HG03280 (cell line): ENCODE results near the gene ATXN7L2.
"Not testable (repeated sequence)": the region's sequence is repeated elsewhere in the genome, so short reads cannot be mapped to it uniquely, and the experiment has no call there.

Source experiments
- ATAC-seq: cut with Tn5 transposase; IDR thresholded peaks from one replicate; pipeline ENCODE4 v1.9.1; 2021; ENCODE audit warnings: mild to moderate bottlenecking, moderate library complexity; ENCODE audit not compliant: unreplicated experiment

ATXN7L2 gene, protein sequence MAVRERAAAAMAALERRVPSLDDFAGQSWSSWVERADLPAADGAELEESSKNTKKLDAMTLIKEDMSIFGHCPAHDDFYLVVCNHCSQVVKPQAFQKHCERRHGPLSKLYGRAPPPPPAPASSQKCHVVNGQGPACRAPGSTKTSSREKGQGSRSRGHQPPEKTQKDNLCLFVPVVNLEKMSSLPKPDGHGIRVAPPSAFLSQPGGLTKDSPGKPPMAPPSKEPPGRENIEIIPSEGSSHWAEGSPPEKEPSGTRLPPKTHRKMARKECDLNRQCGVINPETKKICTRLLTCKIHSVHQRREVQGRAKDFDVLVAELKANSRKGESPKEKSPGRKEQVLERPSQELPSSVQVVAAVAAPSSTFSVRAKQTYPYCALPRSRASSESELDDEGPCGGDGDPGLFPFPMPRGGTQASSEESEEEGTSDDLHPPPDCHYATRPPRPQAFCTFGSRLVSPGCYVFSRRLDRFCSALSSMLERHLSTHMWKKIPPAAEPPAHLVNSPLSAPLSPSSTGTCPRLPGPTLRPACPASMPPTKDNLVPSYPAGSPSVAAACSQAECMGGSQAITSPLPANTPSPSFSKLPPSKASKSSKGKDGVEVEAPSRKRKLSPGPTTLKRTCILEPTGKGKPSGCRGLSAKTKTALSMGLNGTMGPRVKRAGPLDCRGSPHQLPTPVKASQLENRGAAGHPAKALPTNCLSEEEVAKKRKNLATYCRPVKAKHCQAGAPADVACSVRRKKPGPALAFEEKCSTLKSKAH

DNA sequence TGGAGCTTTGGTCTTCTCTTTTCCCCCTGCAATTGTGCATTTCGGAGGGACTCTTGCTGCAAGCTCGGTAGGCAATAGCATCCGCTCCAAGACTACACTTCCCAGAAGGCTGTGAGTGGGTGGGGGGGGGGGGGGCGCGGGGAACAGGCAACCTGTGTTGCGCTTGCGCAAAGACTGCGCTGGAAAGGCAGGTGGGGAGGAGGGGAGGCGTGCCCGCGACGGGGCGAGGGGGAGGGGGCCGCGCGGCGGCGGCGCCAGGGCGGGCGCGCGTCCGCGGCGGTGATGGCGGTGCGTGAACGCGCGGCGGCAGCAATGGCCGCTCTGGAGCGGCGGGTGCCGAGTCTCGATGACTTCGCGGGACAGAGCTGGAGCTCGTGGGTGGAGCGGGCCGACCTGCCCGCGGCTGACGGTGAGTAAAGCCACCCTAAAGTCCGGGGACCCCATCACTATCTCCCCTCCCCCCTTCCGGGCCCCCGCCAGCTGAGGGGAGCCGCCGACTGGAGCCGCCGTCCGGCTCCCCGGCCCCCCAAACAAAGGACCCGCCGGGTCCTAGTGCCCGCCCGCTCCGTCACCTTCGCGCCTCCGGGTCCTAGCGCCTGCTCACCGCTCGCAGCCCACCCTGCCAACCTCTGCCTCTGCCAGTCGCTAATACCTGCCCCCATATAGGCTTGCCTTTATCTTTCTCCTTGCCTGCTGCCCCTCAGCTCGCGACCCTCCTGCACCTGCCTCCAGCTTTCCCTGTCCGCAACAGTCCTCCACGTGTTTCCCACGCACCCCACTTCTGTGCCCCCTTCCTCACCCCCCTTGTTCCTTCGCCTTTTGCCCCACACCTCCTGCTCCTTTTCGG is at the start of gene ATXN7L2:
TSS of gene ATXN7L2 (plus strand) at position 234 of the 847 bp plus-strand sequence. CDS start at position 283, 49 bp downstream.
- peak; percentile 82 for ATAC-seq

DNA sequence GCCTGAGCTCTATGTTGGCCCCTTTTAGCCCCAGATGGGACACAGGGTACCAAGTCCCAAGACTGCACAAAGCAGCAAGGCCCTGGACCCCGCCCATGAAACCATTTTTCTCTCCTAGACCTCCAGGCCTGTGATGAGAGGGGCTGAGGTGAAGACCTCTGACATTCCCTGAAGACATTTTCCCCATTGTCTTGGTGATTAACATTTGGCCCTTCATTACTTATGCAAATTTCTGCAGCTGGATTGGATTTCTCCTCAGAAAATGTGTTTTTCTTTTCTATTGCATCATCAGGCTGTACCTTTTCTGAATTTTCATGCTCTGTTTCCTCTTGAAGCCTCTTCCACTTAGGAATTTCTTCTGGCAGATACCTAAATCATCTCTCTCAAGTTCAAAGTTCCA is 49.2 kb upstream of the ATXN7L2 start:
- ATAC-seq = no peak

DNA sequence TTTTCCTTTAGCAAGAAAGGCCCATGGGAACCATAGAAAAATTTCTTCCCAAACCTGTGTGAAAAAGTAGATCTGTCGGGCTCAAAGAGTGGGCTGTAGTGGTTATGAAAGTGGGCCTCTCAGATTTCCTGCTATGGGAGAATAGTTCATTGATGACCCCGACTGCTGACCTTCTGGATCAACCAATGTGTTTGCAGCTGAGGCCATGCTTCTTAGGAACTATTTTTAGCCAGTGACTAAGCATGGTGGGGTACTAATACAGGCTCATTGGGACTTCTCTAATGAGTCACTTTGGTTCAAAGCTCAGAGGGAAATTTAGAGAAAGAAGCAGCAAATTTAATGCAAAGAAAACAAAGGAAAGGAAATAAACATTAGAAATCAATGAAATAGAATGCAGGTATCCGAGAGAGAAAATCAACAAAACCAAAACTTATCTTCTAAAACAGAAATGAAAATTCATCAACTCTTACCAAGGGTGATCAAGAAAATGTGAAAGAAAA is 44.9 kb upstream of the ATXN7L2 start:
- no peak for ATAC-seq

DNA sequence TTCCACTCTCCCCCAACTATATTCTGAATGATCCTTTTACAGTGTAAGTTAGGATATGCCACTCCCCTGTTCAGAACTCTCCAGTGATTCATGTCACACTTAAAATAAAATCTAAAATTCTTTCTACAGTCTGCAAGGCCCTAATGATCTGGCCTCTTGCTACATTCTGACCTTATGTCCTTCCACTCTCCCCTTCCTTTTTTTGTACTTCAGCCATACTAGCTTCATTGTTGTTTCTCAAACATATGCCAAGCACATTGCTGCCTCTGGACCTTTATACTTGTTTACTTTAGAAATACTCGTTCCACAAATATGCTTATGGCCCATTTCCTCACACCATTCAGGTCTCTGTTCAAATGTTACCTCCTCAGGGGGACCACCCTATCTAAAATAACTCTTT is 42.6 kb upstream of the ATXN7L2 start:
- no peak for ATAC-seq

DNA sequence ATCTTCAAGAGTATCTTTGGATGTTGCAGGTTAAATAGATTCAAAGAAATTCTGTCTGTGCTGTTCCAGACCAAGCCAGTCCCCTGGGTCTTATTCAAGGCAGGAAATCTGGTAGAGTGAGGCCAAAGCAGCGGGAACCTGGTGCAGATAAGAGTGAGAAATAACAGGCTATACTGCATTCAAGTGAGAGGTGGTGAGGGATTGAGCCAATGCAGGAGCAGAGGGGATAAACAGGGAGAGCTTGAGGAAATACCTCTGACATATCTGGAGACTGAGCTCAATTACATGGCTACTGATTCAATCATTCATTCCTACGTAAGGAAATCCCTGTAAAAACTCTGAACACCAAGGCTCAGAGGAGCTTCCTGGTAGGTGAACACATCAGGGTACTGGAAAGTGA is 40.2 kb upstream of the ATXN7L2 start:
- no peak for ATAC-seq

DNA sequence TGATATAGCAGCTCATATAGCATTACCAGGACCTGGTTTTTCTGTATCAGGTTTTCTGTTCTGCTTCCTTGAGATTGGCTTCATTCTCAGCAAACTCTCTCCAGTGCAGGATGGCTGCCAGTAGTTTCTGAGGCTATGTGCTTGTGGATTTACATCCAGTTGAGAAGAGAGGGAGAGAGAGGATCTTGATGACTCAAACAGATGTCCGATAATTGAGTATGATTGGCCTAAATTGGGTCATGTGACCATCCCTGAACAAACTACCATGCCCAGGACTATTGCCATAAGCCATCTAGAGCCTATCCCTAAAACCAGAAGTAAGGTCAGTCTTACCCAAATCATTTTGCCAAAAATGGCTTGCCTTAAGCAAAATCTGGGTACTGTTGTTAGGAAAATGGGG is 39.4 kb upstream of the ATXN7L2 start:
- no peak for ATAC-seq

DNA sequence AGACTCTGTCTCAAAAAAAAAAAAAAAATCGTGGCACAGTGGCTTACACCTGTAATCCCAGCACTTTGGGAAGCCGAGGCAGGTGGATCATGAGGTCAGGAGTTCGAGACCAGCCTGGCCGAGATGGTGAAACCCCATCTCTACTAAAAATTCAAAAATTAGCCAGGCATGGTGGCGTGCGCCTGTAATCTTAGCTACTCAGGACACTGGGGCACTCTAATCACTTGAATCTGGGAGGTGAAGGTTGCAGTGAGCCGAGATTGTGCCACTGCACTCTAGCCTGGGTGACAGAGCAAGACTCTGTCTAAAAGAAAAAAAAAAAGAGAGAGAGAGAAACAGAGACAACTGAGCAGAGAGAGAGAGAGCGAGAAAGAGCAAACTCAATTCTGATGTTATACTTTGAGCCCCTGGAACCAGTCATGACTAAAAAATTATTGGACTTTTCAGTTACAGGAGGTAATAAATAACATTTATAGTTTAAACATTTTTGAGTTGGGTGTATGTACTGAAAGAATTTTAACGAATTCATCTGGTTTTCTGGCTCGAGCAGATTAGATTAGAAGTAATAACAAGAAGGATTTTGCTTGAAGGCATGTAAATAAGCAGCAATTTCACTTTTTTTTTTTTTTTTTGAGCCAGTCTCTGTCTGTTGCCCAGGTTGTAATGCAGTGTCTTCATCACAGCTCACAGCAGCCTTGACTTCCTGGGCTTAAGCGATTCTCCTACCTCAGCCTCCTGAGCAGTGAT is 37.6 kb upstream of the ATXN7L2 start:
- ATAC-seq = not testable (repeated sequence)

DNA sequence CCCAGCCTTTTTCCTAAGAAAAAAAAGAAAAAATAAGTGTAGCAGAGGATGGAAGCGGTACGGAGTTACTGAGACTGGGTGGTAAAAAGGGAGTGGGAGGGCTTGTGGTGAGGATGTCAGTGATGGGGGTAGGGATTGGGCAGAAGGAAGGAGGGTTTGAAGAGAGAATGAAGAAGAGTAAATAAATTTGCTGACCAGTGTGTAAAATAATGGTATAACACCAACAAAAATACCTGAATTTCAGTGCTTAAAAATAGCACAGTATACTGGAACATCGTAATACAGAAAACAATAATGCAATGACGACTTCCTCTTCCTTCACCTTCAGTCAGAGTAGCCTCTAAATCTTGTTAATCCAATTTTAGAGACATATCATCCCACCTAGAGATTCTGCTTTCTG is 36.2 kb upstream of the ATXN7L2 start:
- ATAC-seq = no peak

DNA sequence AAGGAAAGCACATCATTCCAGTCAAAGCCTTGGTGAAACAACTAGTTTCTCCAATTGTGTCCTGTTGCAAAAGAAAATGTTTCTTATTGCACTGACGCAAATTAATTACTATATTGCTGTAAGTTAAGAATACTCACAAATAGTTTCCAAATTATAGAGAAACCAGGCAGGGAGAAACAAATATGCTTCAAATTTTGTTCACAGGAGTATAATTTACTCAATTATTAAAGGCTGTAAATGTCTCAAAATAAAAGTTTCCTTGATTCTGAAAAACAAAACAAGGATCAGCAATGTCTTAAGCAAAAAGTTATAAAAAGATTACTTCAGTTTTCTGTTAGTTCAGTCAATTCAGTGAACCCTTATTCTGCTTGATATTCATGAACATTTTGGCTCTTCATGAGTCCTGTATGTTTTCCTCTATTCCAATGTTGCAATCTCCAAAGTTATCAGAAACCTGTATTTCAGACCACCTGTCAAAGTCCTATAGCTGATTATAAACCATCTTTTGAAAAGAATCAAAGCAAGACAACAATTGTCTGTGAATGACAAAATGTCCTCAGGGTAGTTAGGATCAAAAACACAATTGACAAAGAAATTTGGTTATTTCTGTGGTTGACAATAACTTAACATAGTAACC is 29.1 kb upstream of the ATXN7L2 start:
- ATAC-seq = no peak

DNA sequence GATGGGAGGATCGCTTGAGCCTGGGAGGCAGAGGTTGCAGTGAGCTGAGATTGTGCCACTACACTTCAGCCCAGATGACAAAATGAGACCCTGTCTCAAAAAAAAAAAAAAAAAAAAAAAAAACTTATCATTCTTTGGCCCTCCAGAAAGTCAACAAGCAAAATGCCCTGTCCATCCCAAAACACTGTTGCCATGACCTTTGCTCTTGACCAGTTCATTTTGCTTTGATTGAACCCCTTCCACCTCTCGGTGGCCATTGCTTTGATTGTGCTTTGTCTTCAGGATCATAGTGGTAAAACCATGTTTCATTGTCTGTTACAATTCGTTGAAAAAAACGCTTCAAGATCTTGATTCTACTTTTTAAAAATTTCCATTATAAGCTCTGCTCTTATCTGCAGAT is 25.9 kb upstream of the ATXN7L2 start:
- ATAC-seq = no peak

DNA sequence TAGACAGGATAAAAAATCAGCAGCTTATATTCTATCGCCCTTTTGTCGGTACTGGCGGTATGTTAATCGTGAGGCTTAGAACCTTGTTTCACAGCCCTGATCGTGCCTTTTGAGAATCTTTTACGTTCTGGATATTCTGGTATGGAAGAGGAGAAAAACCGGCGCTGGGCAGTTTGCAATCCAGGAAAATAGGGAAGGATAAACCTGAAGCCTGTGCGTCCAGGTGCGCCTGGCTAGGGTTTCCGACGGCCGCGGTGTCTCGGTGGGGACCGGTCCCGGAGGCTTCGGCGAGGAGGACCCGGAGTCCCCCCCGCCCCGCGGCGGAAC is 17.6 kb upstream of the ATXN7L2 start:
- ATAC-seq = no peak

DNA sequence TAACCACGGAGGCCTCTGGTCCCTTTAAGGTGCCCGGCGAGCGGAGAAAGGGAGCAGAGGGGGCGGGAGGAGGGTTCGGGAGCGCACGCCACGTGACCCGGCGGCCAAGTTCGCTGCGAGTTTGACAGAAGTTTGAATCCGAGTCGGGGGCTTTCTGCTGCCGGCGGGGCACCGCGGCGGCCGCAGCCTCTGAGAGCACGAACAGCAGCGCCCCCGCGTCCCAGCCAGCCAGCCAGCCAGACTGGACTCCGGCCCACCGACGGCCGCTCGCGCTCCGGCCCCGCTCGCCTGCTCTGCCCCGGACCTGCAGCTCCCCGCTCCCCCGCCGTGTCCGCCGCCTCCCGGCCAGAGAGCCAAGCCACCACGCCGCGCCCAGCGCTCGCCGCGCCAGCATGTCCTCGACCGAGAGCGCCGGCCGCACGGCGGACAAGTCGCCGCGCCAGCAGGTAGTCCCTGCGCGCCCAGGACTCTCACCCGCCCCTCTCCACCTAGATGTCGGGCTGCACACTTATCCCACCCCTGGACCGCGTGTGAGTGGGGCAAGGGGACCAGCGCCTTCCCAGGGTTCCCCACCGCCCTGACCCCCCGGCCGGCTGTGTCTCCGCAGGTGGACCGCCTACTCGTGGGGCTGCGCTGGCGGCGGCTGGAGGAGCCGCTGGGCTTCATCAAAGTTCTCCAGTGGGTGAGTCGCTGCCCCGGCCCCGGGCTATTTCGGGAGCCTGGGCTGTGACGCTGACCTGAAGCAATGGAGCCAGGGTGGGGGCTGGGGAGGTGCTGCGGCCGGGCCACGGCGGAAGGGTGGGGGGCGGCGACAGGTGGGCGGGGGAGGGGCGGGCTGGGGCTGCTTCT is 17.0 kb upstream of the ATXN7L2 start, which contains the start of gene SYPL2:
TSS of gene SYPL2 (plus strand) at position 95 of the 849 bp plus-strand sequence. CDS start at position 393, 298 bp downstream.
- no peak for ATAC-seq

DNA sequence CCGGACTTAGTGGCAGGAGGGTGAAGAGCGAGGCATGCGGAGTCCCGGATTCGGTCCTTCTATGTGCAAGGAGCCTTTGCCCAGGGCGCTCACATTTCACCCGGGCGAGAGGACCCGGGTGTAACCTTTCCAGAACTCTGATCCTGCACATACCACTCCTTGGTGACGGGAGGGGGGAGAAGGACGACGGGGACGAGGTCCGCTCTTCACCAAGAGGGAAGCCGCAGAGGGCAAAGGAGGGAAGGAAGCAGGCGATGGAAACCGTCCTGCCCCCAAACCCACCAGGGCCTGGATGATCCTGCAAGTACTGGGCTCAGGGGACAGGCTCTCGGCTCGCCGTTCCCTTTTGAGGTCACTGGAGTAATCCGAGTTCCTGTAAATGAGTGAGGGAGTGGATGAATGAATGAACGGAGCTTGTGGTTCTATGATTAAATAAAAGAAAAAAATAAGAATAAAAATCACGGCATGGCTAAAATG is 16.4 kb upstream of the ATXN7L2 start:
- no peak for ATAC-seq

DNA sequence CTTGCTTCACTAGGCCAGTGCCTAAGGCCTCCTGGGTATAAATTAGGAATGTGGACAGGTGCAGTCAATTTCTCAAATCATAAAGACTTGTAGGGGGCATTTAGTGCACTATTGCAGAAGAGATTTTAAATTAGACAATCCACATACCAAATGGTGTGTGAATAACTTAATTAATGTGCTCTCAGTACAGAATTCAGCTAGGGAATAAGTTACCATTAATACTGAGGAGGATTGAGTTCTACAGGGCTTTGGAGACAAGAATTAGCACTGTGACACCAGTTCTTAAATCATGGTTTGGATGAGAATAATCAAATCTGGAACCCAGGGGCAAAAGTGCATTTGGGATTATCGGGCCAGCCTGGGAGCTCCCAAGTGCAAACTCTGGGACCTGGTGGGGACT is 15.6 kb upstream of the ATXN7L2 start:
- no peak for ATAC-seq

DNA sequence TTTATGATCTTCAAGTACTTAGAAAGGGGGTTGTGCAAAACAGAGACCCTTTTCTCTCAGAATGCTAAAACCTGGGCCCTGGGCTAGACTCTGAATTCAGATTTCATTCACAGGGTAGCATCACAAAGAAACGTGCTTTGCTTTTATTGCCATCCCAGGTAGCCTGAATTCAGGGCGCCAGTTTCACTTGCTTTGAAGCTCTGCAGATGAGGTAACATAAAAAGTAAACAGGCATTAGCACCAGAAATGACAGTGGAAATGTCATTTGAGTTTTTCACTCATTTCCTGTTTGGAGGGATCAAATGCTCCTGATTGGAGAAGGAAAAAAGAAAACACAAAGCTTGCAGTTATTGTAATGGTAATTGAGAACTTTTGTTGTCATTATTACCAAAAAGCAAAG is 14.8 kb upstream of the ATXN7L2 start:
- no peak for ATAC-seq

DNA sequence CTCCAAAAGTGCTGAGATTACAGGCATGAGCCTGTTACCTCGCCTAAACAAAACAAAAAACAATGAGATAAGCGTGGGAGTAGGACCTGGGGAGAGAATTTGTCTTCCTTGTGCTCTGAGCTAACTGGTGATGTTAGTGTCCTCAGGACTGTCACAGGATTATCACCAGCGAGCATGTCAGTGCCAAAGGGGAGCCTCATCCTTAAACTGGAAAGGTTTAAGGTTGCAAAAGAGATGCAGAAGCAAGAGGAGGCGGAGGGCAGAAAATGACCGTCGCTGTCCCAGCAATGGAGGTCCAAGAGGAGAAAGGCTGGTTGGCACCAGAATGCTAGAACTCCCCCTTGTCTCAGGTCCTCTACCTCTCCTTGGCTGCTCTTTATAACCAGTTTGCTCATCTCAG is 13.5 kb upstream of the ATXN7L2 start:
- ATAC-seq = no peak

DNA sequence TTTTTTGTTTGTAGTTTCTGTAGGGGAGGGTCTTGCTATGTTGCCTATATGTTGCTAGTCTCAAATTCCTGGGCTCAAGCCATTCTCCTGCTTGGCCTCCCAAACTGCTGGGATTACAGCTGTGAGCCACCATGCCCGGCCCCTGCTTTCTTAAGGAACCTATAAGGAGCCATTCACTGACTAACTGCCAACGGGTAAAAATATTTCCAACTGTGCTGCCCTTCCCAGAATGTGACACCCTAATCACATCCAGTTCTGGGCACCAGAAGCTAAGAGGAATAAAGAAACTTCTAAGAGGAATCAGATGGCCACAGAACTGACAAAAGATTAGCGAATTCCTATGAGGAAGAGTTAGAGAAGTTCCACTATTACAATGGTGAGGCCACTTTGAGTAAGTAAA is 10.9 kb upstream of the ATXN7L2 start:
- ATAC-seq = no peak

DNA sequence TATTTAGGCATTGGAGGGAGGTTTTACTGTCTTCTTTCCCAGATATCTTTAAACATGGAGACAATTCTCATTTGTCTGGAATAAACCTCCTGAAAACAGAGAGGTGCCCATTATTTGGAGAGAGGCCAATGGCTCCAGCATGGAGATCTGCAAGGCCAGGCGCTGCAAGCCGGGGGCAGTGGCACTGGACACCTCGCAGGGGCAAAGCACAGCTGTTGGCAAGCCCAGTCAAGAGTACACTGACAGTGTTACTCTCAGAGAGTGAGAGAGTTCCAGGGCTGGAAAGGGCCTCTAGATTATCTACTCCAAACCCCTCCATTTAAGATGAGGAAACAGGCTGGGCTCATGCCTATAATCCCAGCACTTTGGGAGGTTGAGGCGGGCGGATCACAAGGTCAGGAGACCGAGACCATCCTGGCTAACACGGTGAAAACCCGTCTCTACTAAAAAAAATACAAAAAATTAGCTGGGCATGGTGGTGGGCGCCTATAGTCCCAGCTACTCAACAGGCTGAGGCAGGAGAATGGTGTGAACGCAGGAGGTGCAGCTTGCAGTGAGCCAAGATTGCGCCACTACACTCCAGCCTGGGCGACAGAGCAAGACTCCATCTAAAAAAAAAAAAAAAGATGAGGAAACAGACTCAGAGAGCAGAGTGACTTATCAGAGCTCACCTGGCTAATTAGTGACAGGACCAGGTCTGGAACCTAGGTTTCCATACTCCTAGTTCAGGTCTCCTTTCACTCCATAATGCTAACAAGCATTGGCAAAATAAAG is 10.2 kb upstream of the ATXN7L2 start:
- ATAC-seq = not testable (repeated sequence)
